ENCODE measurements around the gene CPZ. TPM values are rescaled to one million over a fixed set of nuclear protein-coding genes. Genes with fewer than 3 reads are reported as not detected.

Gene CPZ
- polyA plus RNA-seq, 3 donors from 2014 or later = not detected

DNA sequence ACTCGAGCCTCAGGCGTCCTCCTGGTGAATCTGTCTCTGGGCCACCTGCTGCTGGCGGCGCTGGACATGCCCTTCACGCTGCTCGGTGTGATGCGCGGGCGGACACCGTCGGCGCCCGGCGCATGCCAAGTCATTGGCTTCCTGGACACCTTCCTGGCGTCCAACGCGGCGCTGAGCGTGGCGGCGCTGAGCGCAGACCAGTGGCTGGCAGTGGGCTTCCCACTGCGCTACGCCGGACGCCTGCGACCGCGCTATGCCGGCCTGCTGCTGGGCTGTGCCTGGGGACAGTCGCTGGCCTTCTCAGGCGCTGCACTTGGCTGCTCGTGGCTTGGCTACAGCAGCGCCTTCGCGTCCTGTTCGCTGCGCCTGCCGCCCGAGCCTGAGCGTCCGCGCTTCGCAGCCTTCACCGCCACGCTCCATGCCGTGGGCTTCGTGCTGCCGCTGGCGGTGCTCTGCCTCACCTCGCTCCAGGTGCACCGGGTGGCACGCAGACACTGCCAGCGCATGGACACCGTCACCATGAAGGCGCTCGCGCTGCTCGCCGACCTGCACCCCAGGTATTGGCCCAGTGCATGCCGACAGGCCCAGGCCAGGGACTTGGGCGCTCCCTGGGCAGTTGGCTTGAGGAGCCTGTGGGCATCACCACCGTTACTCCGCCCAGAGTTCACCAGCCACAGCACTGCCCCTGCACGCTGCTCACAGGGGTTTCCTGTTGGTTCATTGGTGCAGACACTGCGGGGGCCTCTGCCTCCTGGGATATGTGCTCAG lies 11.3 kb upstream of the CPZ start:
- Mint-ChIP-seq H3K27ac (no peak overlapping the region), H3K27me3 (ENCODE audit: low read depth in 3 of 3) (peaks cover 0 to 13% (median 8%) of the 10 kb centered on the region in 3 donors), H3K4me3 (no peak overlapping the region), H3K36me3 (no peaks in the 10 kb centered on the region), H3K9me3 (no peaks in the 10 kb centered on the region), H3K4me1 (no peaks in the 10 kb centered on the region)
- no peak for DNase-seq

DNA sequence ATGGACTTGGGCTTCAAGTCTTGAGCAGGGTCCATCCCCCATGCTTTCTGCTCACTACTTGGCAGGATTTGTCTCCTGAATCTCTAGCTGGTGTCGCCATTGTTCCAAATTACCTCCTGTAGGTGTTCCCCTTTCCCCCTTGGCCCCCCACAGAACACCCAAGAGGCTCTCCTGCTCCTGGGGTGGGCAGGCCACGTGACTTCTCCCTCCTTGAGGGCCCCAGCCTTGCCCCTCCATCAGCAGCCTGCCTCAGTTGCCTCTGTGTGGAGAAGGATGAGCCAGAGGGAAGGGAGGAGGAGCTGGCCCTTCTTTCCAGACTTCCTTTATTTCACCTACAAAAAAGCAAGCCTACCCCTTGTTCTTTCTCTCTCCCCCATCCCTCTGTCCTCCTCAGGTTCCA lies 10.5 kb upstream of the CPZ start:
- Mint-ChIP-seq H3K36me3 (no peaks in the 10 kb centered on the region), H3K9me3 (no peaks in the 10 kb centered on the region), H3K27me3 (ENCODE audit: low read depth in 3 of 3) (peaks cover 0 to 15% (median 4%) of the 10 kb centered on the region in 3 donors), H3K4me3 (no peak overlapping the region), H3K27ac (no peak overlapping the region), H3K4me1 (no peaks in the 10 kb centered on the region)
- DNase-seq = no peak

DNA sequence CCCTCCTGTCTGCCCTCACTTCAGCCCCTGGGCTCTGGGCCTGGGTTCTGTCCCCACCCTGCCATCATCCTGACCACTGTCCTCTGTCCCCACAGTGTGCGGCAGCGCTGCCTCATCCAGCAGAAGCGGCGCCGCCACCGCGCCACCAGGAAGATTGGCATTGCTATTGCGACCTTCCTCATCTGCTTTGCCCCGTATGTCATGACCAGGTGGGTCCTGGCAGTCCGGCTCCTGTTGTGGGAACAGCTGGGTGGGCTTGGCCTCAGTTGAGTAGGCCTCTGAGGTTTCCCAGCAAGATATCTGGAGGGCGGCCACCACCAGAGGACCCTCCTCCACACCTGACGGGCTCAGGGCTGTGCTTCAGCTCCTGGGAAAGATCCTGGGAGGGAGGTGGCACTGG lies 10.1 kb upstream of the CPZ start:
- no peaks in the 10 kb centered on the region for H3K36me3 Mint-ChIP-seq
- no peaks in the 10 kb centered on the region for H3K4me1 Mint-ChIP-seq
- no peak overlapping the region for H3K27ac Mint-ChIP-seq
- no peak for DNase-seq
- peaks cover 0 to 16% (median 4%) of the 10 kb centered on the region in 3 donors for H3K27me3 Mint-ChIP-seq (ENCODE audit: low read depth in 3 of 3)
- no peak overlapping the region for H3K4me3 Mint-ChIP-seq
- no peaks in the 10 kb centered on the region for H3K9me3 Mint-ChIP-seq

DNA sequence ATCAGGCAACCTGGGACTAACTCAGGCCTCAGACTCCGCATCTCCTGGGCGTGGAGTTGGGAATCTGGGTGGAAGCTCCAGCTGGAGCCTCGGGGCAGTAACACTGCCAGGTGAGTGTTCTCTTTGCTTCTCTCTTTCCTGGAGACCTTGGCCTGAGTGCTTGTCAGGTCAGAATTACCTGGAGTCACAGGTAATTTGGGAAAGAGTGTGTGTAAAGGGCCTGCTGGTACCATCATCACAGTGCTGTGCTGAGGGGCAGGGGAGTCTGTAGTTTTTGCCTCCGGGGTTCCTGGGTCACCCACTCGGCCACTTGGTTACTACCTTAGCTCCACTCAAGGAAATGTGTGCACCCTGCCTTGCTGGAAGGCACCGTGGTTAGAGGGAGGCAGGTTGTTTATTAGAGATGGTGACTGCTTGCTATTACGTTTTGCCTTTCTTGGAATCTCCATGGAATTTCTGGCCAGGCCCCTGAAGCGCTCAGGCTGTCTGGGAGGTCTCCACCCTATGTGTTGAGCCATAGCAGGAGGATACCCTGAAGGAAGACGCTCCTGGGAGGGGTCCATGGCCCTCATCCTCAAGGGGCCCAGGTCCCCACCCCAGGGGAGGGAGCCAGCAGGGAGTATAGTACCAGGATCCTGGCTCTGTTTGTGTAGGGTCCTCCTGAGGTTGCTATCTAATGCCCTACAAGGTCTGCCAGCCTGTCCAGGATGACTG lies 9.5 kb upstream of the CPZ start:
- Mint-ChIP-seq H3K9me3 (no peaks in the 10 kb centered on the region), H3K27me3 (ENCODE audit: low read depth in 3 of 3) (peaks cover 0 to 11% (median 4%) of the 10 kb centered on the region in 3 donors), H3K27ac (no peak overlapping the region), H3K4me3 (no peak overlapping the region), H3K4me1 (no peaks in the 10 kb centered on the region), H3K36me3 (no peaks in the 10 kb centered on the region)
- DNase-seq = no peak

DNA sequence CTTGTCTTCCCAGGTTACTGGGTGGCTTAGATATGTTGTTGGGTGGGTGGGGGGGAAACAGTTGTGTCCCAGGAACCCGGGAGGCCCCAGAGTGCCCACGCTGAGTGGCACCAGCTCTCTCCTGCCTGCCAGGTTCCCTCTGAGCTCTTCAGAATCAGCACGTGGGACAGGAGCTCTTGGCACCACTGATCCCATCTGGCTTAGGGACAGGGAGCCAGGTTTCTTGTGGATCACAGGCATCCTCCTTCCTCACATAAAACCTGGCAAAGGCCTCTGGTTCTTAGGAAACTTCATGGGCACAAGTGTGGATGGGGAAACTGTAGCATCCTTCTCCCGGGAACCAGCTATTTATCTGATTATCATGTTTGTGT lies 8.9 kb upstream of the CPZ start:
- Mint-ChIP-seq H3K36me3 (no peaks in the 10 kb centered on the region), H3K4me1 (no peaks in the 10 kb centered on the region), H3K4me3 (no peak overlapping the region), H3K27me3 (ENCODE audit: low read depth in 3 of 3) (peaks cover 0 to 11% (median 3%) of the 10 kb centered on the region in 3 donors), H3K9me3 (no peaks in the 10 kb centered on the region), H3K27ac (no peak overlapping the region)
- DNase-seq = no peak

DNA sequence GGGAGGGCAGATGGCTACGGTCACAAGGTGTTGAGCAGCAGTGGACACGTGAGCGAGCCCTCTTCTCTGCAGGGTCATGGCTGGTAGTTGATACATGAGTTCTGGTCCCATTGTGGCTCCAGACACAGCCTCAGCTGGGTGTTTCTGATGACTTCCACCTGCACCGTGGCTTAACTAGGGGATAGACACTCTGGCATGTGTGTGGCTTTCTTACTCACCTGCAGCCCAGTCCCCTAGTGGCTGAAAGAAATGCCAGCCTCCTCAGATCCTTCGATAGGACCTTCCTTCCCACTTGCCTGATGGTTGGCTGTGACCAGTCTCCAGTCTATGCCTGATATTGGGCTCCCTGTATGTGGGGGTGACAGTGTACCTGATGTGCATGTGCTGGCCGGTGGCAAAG lies 7.4 kb upstream of the CPZ start:
- no peak for DNase-seq
- no peaks in the 10 kb centered on the region for H3K36me3 Mint-ChIP-seq
- H3K27me3 Mint-ChIP-seq (ENCODE audit: low read depth in 3 of 3) = peaks cover 1 to 5% (median 1%) of the 10 kb centered on the region in 3 donors
- no peaks in the 10 kb centered on the region for H3K9me3 Mint-ChIP-seq
- H3K4me3 Mint-ChIP-seq = no peak overlapping the region
- no peak overlapping the region for H3K27ac Mint-ChIP-seq
- no peaks in the 10 kb centered on the region for H3K4me1 Mint-ChIP-seq

DNA sequence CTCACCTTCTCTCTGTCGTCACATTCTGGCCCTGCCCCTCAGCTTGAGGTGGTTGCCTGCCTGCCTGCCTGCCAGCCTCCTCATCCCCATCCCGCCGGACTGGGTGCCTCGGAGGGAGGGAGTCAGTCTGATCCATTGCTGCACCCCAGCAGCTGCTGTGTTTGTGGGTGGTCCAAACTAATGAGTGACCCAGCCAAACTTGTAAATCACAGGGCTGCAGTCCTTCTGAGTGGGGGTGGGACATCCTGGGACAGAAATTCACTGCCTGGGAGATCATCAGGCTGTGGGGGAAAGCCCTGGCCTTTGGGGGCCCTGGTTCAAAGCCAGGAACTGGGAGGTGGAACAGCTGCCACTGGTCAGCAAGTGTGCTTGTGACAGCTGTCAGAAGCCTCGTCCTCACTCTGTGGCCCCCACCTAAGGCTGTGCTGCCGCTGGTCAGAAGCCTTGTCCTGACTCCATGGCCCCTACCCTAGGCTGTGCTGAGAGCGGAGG lies 6.8 kb upstream of the CPZ start:
- Mint-ChIP-seq H3K4me3 (no peak overlapping the region), H3K4me1 (no peaks in the 10 kb centered on the region), H3K9me3 (no peaks in the 10 kb centered on the region), H3K27ac (no peak overlapping the region), H3K36me3 (no peaks in the 10 kb centered on the region), H3K27me3 (ENCODE audit: low read depth in 3 of 3) (peaks cover 0 to 8% (median 1%) of the 10 kb centered on the region in 3 donors)
- no peak for DNase-seq

DNA sequence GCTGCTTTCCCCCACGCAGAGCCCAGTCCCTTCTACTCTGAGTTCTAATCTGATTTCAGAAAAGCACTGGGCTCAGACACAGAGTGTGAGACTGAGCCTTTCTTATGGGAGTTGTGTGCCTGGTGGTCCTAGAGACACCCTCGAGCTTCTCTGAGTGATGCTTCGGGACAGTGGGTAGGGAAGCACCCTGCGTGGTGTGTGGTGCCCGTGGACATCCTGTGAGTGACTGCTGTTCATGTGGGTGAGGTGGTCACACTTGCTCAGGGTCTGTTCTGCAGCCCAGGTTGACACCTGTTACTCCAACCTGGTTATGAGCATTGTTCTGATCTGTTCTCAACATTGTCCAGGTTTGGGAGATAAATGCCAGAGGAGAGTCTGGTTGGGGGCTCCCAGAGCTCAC lies 6.3 kb upstream of the CPZ start:
- Mint-ChIP-seq H3K4me3 (no peak overlapping the region), H3K4me1 (no peaks in the 10 kb centered on the region), H3K9me3 (no peaks in the 10 kb centered on the region), H3K36me3 (no peaks in the 10 kb centered on the region), H3K27me3 (ENCODE audit: low read depth in 3 of 3) (peaks cover 0 to 9% (median 1%) of the 10 kb centered on the region in 3 donors), H3K27ac (no peak overlapping the region)
- DNase-seq = no peak

DNA sequence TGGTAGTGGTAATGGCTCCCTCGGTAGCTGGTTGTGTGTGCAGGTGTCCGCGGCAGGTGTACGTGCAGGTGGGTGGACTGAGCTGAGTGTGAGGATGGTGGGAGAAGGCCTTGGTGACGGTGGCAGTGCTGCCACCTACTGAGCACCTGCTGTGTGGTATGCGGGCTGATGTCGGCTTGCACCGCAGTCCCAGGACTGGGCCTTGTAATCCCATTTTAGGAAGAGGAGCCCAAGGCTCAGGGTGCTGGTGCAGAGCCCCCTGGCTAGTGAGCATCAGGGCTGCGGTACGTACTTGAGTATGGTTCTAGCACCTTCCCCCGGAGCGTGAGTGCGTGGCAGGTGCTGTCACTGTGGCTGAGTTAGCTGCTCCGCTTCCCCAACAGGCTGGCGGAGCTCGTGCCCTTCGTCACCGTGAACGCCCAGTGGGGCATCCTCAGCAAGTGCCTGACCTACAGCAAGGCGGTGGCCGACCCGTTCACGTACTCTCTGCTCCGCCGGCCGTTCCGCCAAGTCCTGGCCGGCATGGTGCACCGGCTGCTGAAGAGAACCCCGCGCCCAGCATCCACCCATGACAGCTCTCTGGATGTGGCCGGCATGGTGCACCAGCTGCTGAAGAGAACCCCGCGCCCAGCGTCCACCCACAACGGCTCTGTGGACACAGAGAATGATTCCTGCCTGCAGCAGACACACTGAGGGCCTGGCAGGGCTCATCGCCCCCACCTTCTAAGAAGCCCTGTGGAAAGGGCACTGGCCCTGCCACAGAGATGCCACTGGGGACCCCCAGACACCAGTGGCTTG lies 5.7 kb upstream of the CPZ start:
- no peak overlapping the region for H3K27ac Mint-ChIP-seq
- H3K4me1 Mint-ChIP-seq = no peaks in the 10 kb centered on the region
- no peak overlapping the region for H3K4me3 Mint-ChIP-seq
- H3K36me3 Mint-ChIP-seq = no peaks in the 10 kb centered on the region
- no peaks in the 10 kb centered on the region for H3K9me3 Mint-ChIP-seq
- DNase-seq = no peak
- peaks cover 1 to 9% (median 5%) of the 10 kb centered on the region in 3 donors for H3K27me3 Mint-ChIP-seq (ENCODE audit: low read depth in 3 of 3)

DNA sequence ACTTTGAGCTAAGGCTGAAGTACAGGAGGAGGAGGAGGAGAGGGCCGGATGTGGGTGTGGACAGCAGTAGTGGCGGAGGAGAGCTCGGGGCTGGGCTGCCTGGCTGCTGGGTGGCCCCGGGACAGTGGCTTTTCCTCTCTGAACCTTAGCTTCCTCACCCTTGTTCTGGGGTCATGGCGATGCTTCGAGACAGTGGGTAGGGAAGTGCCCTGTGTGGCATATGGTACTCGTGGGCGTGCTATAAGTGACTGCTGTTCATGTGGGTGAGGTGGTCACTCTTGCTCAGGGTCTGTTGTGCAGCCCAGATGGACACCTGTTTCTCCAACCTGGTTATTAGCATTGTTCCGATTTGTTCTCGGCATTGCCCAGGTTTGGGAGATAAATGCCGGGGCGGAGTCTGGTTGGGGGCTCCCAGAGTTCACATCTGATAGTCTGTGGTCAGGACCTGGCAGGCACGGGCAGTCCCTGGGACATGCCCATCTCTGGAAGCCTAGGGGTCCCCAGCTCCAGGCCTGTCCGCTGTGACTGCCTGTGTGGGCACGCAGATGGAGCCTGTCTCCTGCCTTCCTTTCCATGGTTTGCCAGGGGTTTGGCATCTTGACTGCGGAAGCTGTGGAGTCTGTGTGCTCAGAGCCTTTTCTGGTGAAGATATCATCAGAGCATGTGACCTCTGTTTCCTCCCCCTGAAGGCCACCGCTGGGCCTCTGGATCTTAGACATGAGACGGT lies 4.9 kb upstream of the CPZ start:
- Mint-ChIP-seq H3K27ac (no peak overlapping the region), H3K9me3 (no peaks in the 10 kb centered on the region), H3K4me3 (no peak overlapping the region), H3K4me1 (no peaks in the 10 kb centered on the region), H3K27me3 (ENCODE audit: low read depth in 3 of 3) (peaks cover 1 to 9% (median 5%) of the 10 kb centered on the region in 3 donors), H3K36me3 (no peaks in the 10 kb centered on the region)
- DNase-seq = no peak

DNA sequence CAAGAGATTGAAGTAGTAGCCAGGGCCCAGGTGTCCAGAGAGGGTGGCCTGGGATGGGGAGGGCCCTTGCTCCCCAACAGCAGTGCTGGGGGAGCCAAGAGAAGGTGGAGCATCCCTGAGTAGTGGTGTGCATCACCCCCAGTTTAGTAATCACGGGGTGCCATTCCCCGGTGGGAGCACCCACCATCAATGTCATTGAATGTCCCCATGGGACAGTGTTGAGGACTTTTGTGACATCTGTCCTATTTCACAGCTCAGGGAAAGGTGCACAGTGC lies 4.4 kb upstream of the CPZ start:
- H3K9me3 Mint-ChIP-seq = no peaks in the 10 kb centered on the region

DNA sequence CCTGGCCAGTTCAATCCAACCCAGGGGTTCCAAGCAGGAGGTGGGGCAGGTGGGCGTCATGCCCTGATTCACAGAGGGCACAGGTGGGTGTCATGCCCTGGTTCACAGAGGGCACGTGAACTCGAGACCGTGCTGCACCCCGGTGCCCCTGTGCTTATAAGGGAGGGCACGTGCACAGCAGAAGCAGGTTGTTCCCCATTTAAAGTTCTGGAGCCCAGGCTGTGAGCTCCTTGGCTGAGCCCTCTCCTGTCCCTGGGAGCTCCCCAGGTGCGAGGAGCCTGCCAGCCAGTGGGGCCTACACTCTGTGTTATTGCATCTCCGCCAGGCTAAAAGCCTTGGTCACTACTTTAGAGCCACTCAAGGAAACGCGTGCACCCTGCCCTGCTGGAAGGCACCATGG lies 3.2 kb upstream of the CPZ start:
- no peaks in the 10 kb centered on the region for H3K4me1 Mint-ChIP-seq
- H3K4me3 Mint-ChIP-seq = no peak overlapping the region
- no peak overlapping the region for H3K27ac Mint-ChIP-seq
- no peak for DNase-seq
- H3K27me3 Mint-ChIP-seq (ENCODE audit: low read depth in 3 of 3) = peaks cover 1 to 9% (median 6%) of the 10 kb centered on the region in 3 donors
- H3K36me3 Mint-ChIP-seq = no peaks in the 10 kb centered on the region
- H3K9me3 Mint-ChIP-seq = no peaks in the 10 kb centered on the region

More for the DNA sequence above, 4.4 kb upstream of the CPZ start:
- H3K27ac Mint-ChIP-seq = no peak overlapping the region
- no peak overlapping the region for H3K4me3 Mint-ChIP-seq
- no peaks in the 10 kb centered on the region for H3K36me3 Mint-ChIP-seq
- no peaks in the 10 kb centered on the region for H3K4me1 Mint-ChIP-seq
- H3K27me3 Mint-ChIP-seq (ENCODE audit: low read depth in 3 of 3) = peaks cover 1 to 9% (median 5%) of the 10 kb centered on the region in 3 donors
- no peak for DNase-seq

DNA sequence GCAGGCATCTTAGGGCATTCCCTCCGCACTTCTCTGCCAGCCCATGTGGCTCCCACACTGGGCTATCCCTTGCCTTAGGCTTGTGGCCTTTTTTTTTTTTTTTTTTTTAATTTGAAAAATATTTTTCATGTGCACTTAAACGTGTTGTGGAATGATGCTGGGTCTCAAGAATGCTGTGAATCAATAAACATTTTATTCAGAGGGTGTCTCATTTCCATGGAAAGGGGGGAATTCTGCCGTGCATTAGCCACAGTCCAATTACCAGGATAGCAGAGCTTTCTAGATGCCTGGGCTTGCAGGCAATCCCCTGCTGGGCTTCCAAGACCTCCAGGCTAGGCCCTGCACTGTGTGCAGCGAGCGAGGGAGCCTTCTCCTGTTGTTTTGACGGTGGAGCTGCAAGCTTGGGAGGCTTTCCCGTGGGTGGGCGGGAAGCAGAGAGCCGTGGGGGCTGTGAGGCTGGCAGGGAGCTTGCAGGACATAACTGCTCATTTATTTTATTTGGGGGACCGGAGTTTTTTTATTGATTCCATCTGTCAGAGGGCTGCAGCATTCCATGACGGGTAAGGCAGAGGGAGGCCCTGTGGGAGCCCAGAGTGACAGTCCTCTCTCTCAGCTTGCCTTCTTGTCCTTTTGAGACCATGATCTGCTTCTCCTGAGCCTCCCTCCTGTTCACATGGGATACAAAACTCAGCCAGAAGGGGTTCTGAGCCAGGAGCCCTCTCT lies 2.6 kb upstream of the CPZ start:
- H3K9me3 Mint-ChIP-seq = no peaks in the 10 kb centered on the region
- H3K27me3 Mint-ChIP-seq (ENCODE audit: low read depth in 3 of 3) = peaks cover 1 to 9% (median 7%) of the 10 kb centered on the region in 3 donors
- no peaks in the 10 kb centered on the region for H3K36me3 Mint-ChIP-seq
- no peak for DNase-seq
- no peak overlapping the region for H3K27ac Mint-ChIP-seq
- H3K4me3 Mint-ChIP-seq = no peak overlapping the region
- no peaks in the 10 kb centered on the region for H3K4me1 Mint-ChIP-seq

Data from immature natural killer cell (primary cell).